OCI-LY1 (cell line): ENCODE measurements around the gene CHMP1A.
"Not testable (repeated sequence)": the region's sequence is repeated elsewhere in the genome, so short reads cannot be mapped to it uniquely, and the experiment has no call there.

Experiments used
- H2AFZ ChIP-seq: fragments of 200-600 bp; sonication (generic), shearing (Covaris generic); 2 replicates; pipeline ENCODE4 v1.6.0; 2014; ENCODE audit warnings: antibody characterized with exemption, mild to moderate bottlenecking, low read length
- H3F3A ChIP-seq: fragments of 200-600 bp; sonication (generic), shearing (Covaris generic); 2 replicates; pipeline ENCODE4 v1.6.0; 2014; ENCODE audit warnings: mild to moderate bottlenecking, antibody characterized with exemption, low read length, moderate library complexity; ENCODE audit not compliant: insufficient read depth
- H3K27ac ChIP-seq: fragments of 200-600 bp; sonication (generic); 2 replicates; pipeline ENCODE4 v1.5.1; 2014; ENCODE audit warnings: low read length, mixed run types, mild to moderate bottlenecking, low read depth; ENCODE audit not compliant: poor library complexity, severe bottlenecking
- H3K27me3 ChIP-seq: fragments of 200-600 bp; sonication (generic); 2 replicates; pipeline ENCODE4 v1.6.0; 2014; ENCODE audit warnings: antibody characterized with exemption, mild to moderate bottlenecking, low read length, moderate library complexity; ENCODE audit not compliant: insufficient read depth
- H3K36me3 ChIP-seq: fragments of 200-600 bp; sonication (generic); 2 replicates; pipeline ENCODE4 v1.6.1; 2014; ENCODE audit warnings: mild to moderate bottlenecking, antibody characterized with exemption, low read length, moderate library complexity, mixed read lengths; ENCODE audit not compliant: insufficient read depth
- H3K4me1 ChIP-seq: fragments of 200-600 bp; sonication (generic); 2 replicates; pipeline ENCODE4 v1.5.1; 2014; ENCODE audit warnings: mild to moderate bottlenecking, low read length, moderate library complexity; ENCODE audit not compliant: insufficient read depth, severe bottlenecking
- H3K4me2 ChIP-seq: fragments of 200-600 bp; sonication (generic), shearing (Covaris generic); 2 replicates; pipeline ENCODE4 v1.6.1; 2014; ENCODE audit warnings: low read length
- H3K4me3 ChIP-seq: fragments of 200-600 bp; sonication (generic); 2 replicates; pipeline ENCODE4 v1.5.1; 2014; ENCODE audit warnings: low read length, low read depth, mild to moderate bottlenecking, mixed read lengths; ENCODE audit not compliant: poor library complexity, severe bottlenecking
- H3K79me2 ChIP-seq: fragments of 200-600 bp; shearing (Covaris generic); 2 replicates; pipeline ENCODE4 v1.6.1; 2016; ENCODE audit warnings: mixed run types, low read length, mixed read lengths; ENCODE audit not compliant: insufficient read depth
- H3K9ac ChIP-seq: fragments of 200-600 bp; sonication (generic), shearing (Covaris generic); 2 replicates; pipeline ENCODE4 v1.6.1; 2014; ENCODE audit warnings: mild to moderate bottlenecking, low read length, mixed read lengths
- H3K9me2 ChIP-seq: fragments of 200-600 bp; sonication (generic), shearing (Covaris generic); 2 replicates; pipeline ENCODE4 v1.6.1; 2014; ENCODE audit warnings: low read depth, mild to moderate bottlenecking, low read length, mixed read lengths
- H3K9me3 ChIP-seq: fragments of 200-600 bp; shearing (Covaris generic); 2 replicates; pipeline ENCODE4 v1.6.1; 2014; ENCODE audit warnings: low read length, mixed read lengths
- H4K20me1 ChIP-seq: fragments of 200-600 bp; sonication (generic), shearing (Covaris generic); 2 replicates; pipeline ENCODE4 v1.6.0; 2016; ENCODE audit warnings: mild to moderate bottlenecking, low read length; ENCODE audit not compliant: insufficient read depth
- EZH2 ChIP-seq: fragments of 200-600 bp; sonication (generic), shearing (Covaris generic); IDR thresholded peaks from 2 replicates; pipeline ENCODE4 v1.8.0; 2017; ENCODE audit warnings: borderline replicate concordance, mixed run types, mild to moderate bottlenecking, antibody characterized with exemption, low read length, moderate library complexity, mixed read lengths
- TF ChIP-seq, protein P1 (sequence below): fragments of 200-600 bp; sonication (generic), shearing (Covaris generic); IDR thresholded peaks from 2 replicates; pipeline ENCODE4 v1.5.1; 2017; ENCODE audit warnings: mild to moderate bottlenecking, antibody characterized with exemption, low read length, moderate library complexity, mixed read lengths

CHMP1A gene

DNA sequence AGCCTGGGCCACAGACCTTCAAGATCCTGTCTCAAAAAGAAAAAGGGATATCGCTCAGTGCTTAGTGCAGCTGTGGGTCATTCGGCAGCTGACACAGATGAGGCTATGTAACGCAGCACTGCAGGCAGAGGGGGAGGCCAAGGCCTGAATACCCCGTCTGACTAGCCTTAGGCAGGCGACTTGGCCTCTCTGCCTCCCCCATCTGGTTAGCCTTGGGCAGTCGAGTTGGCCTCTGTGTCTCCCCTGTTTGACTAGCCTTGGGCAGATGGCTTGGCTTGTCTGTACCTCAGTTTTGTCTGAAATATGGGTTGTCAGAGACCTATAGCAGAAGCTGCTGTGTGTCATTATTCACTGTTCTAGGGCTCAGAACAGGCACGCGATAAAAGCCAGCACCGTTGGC is 10.1 kb upstream of the CHMP1A start:
- Histone ChIP-seq H3K27ac (no peak overlapping the region), H3K4me1 (no peaks in the 10 kb centered on the region), H3K36me3 (peaks cover 35% of the 10 kb centered on the region), H3F3A (no peaks in the 10 kb centered on the region), H3K79me2 (no peaks in the 10 kb centered on the region), H3K9me3 (0 out of 2 replicates have a peak, but pooled peaks cover 8% of the 10 kb centered on the region), H2AFZ (no peak overlapping the region), H3K27me3 (no peaks in the 10 kb centered on the region), H3K4me3 (no peak overlapping the region), H3K9me2 (no peaks in the 10 kb centered on the region), H3K4me2 (no peak overlapping the region), H4K20me1 (no peaks in the 10 kb centered on the region), H3K9ac (no peak overlapping the region)
- TF ChIP-seq, protein P1, sequence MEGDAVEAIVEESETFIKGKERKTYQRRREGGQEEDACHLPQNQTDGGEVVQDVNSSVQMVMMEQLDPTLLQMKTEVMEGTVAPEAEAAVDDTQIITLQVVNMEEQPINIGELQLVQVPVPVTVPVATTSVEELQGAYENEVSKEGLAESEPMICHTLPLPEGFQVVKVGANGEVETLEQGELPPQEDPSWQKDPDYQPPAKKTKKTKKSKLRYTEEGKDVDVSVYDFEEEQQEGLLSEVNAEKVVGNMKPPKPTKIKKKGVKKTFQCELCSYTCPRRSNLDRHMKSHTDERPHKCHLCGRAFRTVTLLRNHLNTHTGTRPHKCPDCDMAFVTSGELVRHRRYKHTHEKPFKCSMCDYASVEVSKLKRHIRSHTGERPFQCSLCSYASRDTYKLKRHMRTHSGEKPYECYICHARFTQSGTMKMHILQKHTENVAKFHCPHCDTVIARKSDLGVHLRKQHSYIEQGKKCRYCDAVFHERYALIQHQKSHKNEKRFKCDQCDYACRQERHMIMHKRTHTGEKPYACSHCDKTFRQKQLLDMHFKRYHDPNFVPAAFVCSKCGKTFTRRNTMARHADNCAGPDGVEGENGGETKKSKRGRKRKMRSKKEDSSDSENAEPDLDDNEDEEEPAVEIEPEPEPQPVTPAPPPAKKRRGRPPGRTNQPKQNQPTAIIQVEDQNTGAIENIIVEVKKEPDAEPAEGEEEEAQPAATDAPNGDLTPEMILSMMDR = no peak
- TF ChIP-seq EZH2 = no peak

DNA sequence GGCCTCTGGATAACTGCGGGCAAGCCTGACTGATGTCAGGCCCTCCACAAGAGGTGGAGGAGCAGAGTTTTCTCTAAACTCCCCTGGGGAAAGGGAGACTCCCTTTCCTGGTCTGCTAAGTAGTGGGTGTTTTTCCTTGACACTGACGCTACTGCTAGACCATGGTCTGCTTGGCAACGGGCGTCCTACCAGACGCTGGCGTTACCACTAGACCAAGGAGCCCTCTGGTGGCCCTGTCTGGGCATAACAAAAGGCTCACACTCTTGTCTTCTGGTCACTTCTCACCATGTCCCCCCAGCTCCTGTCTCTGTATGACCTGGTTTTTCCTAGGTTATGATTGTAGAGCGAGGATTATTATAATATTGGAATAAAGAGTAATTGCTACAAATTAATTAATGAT is 9.5 kb upstream of the CHMP1A start:
- not testable (repeated sequence) for H3K9me2 ChIP-seq, H3K9me3 ChIP-seq, H3F3A ChIP-seq, H3K79me2 ChIP-seq, H3K4me3 ChIP-seq, H3K9ac ChIP-seq, H3K27ac ChIP-seq, H3K27me3 ChIP-seq, H3K4me2 ChIP-seq, H2AFZ ChIP-seq, H4K20me1 ChIP-seq, H3K4me1 ChIP-seq
- TF ChIP-seq, protein P1 = peak; percentile 34; the same call in 1 of the 2 replicates
- peaks cover 41% of the 10 kb centered on the region for H3K36me3 ChIP-seq

DNA sequence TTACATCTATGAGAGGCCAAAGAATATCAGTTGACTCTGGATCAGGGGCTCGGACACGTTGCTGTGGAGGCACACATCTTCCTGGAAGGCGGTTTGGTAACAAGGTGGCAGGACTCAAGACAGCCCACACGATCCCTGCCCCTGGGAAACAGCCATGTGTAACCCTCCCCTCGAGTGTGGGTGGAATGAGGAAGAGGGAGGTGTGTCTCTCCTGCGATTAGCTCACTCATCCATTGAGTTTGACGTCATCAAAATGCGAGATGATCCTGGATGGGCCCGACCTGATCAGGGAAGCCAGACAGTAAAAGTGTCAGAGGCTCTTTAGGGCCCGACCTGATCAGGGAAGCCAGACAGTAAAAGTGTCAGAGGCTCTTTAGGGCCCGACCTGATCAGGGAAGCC is 6.7 kb upstream of the CHMP1A start:
- H3K9ac ChIP-seq, H2AFZ ChIP-seq, H3K4me3 ChIP-seq, H3K27ac ChIP-seq, H3K4me1 ChIP-seq, H3F3A ChIP-seq, H4K20me1 ChIP-seq, H3K4me2 ChIP-seq, H3K27me3 ChIP-seq, H3K79me2 ChIP-seq, H3K9me2 ChIP-seq, H3K9me3 ChIP-seq: not testable (repeated sequence)
- H3K36me3 ChIP-seq = peaks cover 66% of the 10 kb centered on the region

DNA sequence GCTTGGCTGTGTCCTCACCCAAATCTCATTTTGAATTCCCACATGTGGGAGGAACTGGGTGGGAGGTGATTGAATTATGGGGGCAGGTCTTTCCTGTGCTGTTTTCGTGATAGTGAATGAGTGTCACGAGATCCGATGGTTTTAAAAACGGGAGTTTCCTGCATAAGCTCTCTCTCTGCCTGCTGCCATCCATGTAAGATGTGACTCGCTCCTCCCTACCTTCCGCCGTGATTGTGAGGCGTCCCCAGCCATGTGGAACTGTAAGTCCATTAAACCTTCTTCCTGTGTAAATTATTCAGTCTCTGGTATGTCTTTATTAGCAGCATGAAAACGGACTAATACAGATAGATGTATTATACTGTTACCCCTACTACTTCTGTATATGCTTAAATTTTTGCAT is 3.7 kb upstream of the CHMP1A start:
- no peak overlapping the region for H3K27ac ChIP-seq
- H3K27me3 ChIP-seq = no peaks in the 10 kb centered on the region
- H3K4me1 ChIP-seq = peaks cover 23% of the 10 kb centered on the region
- TF ChIP-seq, protein P1 = no peak
- TF ChIP-seq EZH2 = no peak
- H3F3A ChIP-seq = no peaks in the 10 kb centered on the region
- H3K4me2 ChIP-seq = no peak overlapping the region
- H3K9me2 ChIP-seq = no peaks in the 10 kb centered on the region
- no peak overlapping the region for H2AFZ ChIP-seq
- H4K20me1 ChIP-seq = no peaks in the 10 kb centered on the region
- H3K79me2 ChIP-seq = peaks cover 21% of the 10 kb centered on the region
- H3K9ac ChIP-seq = no peak overlapping the region
- H3K4me3 ChIP-seq = no peak overlapping the region
- peaks cover 65% of the 10 kb centered on the region for H3K36me3 ChIP-seq
- H3K9me3 ChIP-seq = 0 out of 2 replicates have a peak, but pooled peaks cover 3% of the 10 kb centered on the region
